ENCODE results near the gene MAP2K6. TPM values are rescaled to one million over a fixed set of nuclear protein-coding genes. Genes with fewer than 3 reads are reported as not detected.
A peak's percentile ranks its signal among the peaks of the same experiment; 100 is the strongest.

The MAP2K6 gene
- polyA plus RNA-seq, 1 donor (not counting 4 experiments of a cell fraction or from before 2014, with no cell fraction given): 0.39 TPM

DNA sequence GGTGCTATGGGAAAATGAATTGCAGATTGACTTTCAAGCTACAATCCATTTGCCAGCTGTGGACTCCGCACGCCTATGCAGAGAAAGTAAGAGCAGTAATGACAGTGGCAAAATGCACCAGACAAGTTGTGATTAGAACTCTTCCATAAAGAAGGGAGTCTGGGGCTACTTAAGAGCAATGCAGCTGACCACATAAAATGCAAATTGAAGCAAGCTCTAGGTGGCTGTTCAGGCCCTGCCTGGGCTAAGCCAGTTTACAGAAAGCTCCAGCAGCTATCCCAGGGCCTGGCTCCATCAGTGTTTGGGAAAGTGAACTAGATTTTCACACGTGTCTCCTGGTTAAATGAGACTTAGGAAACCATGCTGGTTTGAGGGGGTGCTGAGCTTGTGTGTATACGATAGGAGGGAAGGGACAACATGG lies 2.2 kb upstream of the MAP2K6 start:
- H3K9ac ChIP-seq (ENCODE audit: control insufficient read depth, extremely low read depth, insufficient read depth, low read length): no peak overlapping the region
- H3K4me3 ChIP-seq (ENCODE audit: control insufficient read depth in 2 of 3, extremely low read depth in 1 of 3, insufficient read depth in 2 of 3, low read depth in 1 of 3, low read length in 3 of 3): no peak overlapping the region
- no peak overlapping the region for H3K4me2 ChIP-seq (ENCODE audit: control insufficient read depth, extremely low read depth, insufficient read depth, low read depth, low read length)
- no peak for TF ChIP-seq EZH2 (IDR thresholded peaks at IDR 0.05; ENCODE audit: low read length)
- TF ChIP-seq, protein P1, sequence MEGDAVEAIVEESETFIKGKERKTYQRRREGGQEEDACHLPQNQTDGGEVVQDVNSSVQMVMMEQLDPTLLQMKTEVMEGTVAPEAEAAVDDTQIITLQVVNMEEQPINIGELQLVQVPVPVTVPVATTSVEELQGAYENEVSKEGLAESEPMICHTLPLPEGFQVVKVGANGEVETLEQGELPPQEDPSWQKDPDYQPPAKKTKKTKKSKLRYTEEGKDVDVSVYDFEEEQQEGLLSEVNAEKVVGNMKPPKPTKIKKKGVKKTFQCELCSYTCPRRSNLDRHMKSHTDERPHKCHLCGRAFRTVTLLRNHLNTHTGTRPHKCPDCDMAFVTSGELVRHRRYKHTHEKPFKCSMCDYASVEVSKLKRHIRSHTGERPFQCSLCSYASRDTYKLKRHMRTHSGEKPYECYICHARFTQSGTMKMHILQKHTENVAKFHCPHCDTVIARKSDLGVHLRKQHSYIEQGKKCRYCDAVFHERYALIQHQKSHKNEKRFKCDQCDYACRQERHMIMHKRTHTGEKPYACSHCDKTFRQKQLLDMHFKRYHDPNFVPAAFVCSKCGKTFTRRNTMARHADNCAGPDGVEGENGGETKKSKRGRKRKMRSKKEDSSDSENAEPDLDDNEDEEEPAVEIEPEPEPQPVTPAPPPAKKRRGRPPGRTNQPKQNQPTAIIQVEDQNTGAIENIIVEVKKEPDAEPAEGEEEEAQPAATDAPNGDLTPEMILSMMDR (optimal IDR thresholded peaks at IDR 0.05 in 1 of 3, IDR thresholded peaks at IDR 0.05 in 1 of 3, conservative IDR thresholded peaks at IDR 0.05 in 1 of 3; ENCODE audit: extremely low read depth in 1 of 3, insufficient read depth in 2 of 3, low read length in 3 of 3): no peak
- dilution Hi-C loops (cut with MboI; ENCODE audit: extremely low pct_ligation_motif_present, low sequenced_read_pairs): no loop called here
- H3K79me2 ChIP-seq (ENCODE audit: control insufficient read depth, insufficient read depth, low read length): no peaks in the 10 kb centered on the region
- no peaks in the 10 kb centered on the region for H3K9me1 ChIP-seq (ENCODE audit: control insufficient read depth, extremely low read depth, insufficient read depth, low read length)
- H3K9me3 ChIP-seq (ENCODE audit: control insufficient read depth, low read depth, low read length): no peaks in the 10 kb centered on the region
- no peaks in the 10 kb centered on the region for H3K27me3 ChIP-seq (ENCODE audit: control insufficient read depth, extremely low read depth, insufficient read depth, low read length)
- no peak overlapping the region for H2AFZ ChIP-seq (ENCODE audit: control insufficient read depth, low read length)
- peaks cover 7% of the 10 kb centered on the region for H3K4me1 ChIP-seq (ENCODE audit: control insufficient read depth, extremely low read depth, insufficient read depth, low read length)
- DNase-seq (ENCODE audit: low read depth, low spot score) (no peak), FAIRE-seq (no peak)
- H4K20me1 ChIP-seq (ENCODE audit: control insufficient read depth, extremely low read depth, insufficient read depth, low read length): no peaks in the 10 kb centered on the region
- H3K36me3 ChIP-seq (ENCODE audit: control insufficient read depth in 2 of 2, extremely low read depth in 1 of 2, insufficient read depth in 2 of 2, low read length in 2 of 2): no peaks in the 10 kb centered on the region
- H3K27ac ChIP-seq (ENCODE audit: control insufficient read depth, insufficient read depth, low read length): no peak overlapping the region

DNA sequence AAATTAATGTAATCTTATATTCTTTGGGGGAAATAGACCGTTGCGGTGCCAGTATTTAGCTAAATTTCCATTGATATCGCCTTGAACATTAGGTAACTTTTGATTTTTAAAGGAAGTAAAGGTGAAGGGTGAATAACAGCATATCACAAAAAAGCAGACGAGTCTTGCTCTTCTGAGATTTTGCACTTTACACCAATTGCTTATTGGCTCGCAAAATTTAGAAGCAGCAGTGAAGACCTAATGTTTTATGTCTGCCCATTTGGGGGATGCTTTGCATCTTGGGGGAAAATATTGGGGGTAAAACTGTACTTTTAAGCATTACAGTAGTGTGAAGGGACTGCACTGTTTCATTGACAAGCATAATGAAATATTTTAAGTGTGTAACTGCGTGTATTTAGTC lies 934 bp downstream of the MAP2K6 start:
- Histone ChIP-seq H3K36me3 (ENCODE audit: control insufficient read depth in 2 of 2, extremely low read depth in 1 of 2, insufficient read depth in 2 of 2, low read length in 2 of 2) (no peaks in the 10 kb centered on the region), H3K9ac (ENCODE audit: control insufficient read depth, extremely low read depth, insufficient read depth, low read length) (no peak overlapping the region), H3K27me3 (ENCODE audit: control insufficient read depth, extremely low read depth, insufficient read depth, low read length) (no peaks in the 10 kb centered on the region), H3K79me2 (ENCODE audit: control insufficient read depth, insufficient read depth, low read length) (no peaks in the 10 kb centered on the region), H3K9me3 (ENCODE audit: control insufficient read depth, low read depth, low read length) (no peaks in the 10 kb centered on the region), H3K9me1 (ENCODE audit: control insufficient read depth, extremely low read depth, insufficient read depth, low read length) (no peaks in the 10 kb centered on the region), H2AFZ (ENCODE audit: control insufficient read depth, low read length) (peak overlapping the region; percentile 56), H3K4me3 (ENCODE audit: control insufficient read depth in 2 of 3, extremely low read depth in 1 of 3, insufficient read depth in 2 of 3, low read depth in 1 of 3, low read length in 3 of 3) (no peak overlapping the region), H4K20me1 (ENCODE audit: control insufficient read depth, extremely low read depth, insufficient read depth, low read length) (no peaks in the 10 kb centered on the region), H3K27ac (ENCODE audit: control insufficient read depth, insufficient read depth, low read length) (no peak overlapping the region), H3K4me2 (ENCODE audit: control insufficient read depth, extremely low read depth, insufficient read depth, low read depth, low read length) (peak overlapping the region; percentile 94), H3K4me1 (ENCODE audit: control insufficient read depth, extremely low read depth, insufficient read depth, low read length) (peaks cover 7% of the 10 kb centered on the region)
- DNase-seq (ENCODE audit: low read depth, low spot score) (no peak), FAIRE-seq (no peak)
- dilution Hi-C loops (cut with MboI; ENCODE audit: extremely low pct_ligation_motif_present, low sequenced_read_pairs): no loop called here
- TF ChIP-seq EZH2 (IDR thresholded peaks at IDR 0.05; ENCODE audit: low read length): no peak
- TF ChIP-seq, protein P1 (optimal IDR thresholded peaks at IDR 0.05 in 1 of 3, IDR thresholded peaks at IDR 0.05 in 1 of 3, conservative IDR thresholded peaks at IDR 0.05 in 1 of 3; ENCODE audit: extremely low read depth in 1 of 3, insufficient read depth in 2 of 3, low read length in 3 of 3): no peak

All from keratinocyte (primary cell).